ENCODE data around the gene USP46.

The USP46 gene

GRCh38 chr4:52648836-52649235 lies 10.3 kb downstream of the USP46 start:
- no peak for TF ChIP-seq GABPA (IDR thresholded peaks at IDR 0.05; ENCODE audit: low read depth)
- no peak for TF ChIP-seq POLR2AphosphoS5 (IDR thresholded peaks at IDR 0.05; ENCODE audit: low read depth)
- no peak for TF ChIP-seq CTCF (IDR thresholded peaks at IDR 0.05; ENCODE audit: insufficient read depth, low read length)
- no peak for TF ChIP-seq REST (IDR thresholded peaks at IDR 0.05; ENCODE audit: insufficient replicate concordance, low read depth)
- TF ChIP-seq SPI1 (IDR thresholded peaks at IDR 0.05; ENCODE audit: borderline replicate concordance, low read depth), result no peak
- Histone ChIP-seq H3K27me3 (ENCODE audit: insufficient read depth, poor library complexity, severe bottlenecking) (no peaks in the 10 kb centered on the region), H3K27ac (replicated peaks) (no peak overlapping the region), H3K4me3 (replicated peaks; ENCODE audit: insufficient read depth, low read length) (no peak overlapping the region)
- DNase-seq (ENCODE audit: low read depth in 1 of 2, low spot score in 1 of 2), result no peak

- Histone ChIP-seq H3K27me3 (ENCODE audit: insufficient read depth, poor library complexity, severe bottlenecking) (no peaks in the 10 kb centered on the region), H3K27ac (replicated peaks) (no peak overlapping the region), H3K4me3 (replicated peaks; ENCODE audit: insufficient read depth, low read length) (no peak overlapping the region)
- TF ChIP-seq POLR2AphosphoS5 (IDR thresholded peaks at IDR 0.05; ENCODE audit: low read depth) (no peak), REST (IDR thresholded peaks at IDR 0.05; ENCODE audit: insufficient replicate concordance, low read depth) (no peak), SPI1 (IDR thresholded peaks at IDR 0.05; ENCODE audit: borderline replicate concordance, low read depth) (no peak), CTCF (IDR thresholded peaks at IDR 0.05; ENCODE audit: insufficient read depth, low read length) (no peak), GABPA (IDR thresholded peaks at IDR 0.05; ENCODE audit: low read depth) (no peak)
- DNase-seq (ENCODE audit: low read depth in 1 of 2, low spot score in 1 of 2), result no peak
These were observed 12.4 kb downstream of the USP46 start for GRCh38 chr4:52646741-52647140.

GRCh38 chr4:52646096-52646495 lies 13.0 kb downstream of the USP46 start:
- no peak for TF ChIP-seq POLR2AphosphoS5 (IDR thresholded peaks at IDR 0.05; ENCODE audit: low read depth)
- no peak for TF ChIP-seq REST (IDR thresholded peaks at IDR 0.05; ENCODE audit: insufficient replicate concordance, low read depth)
- TF ChIP-seq SPI1 (IDR thresholded peaks at IDR 0.05; ENCODE audit: borderline replicate concordance, low read depth), result no peak
- no peak for TF ChIP-seq GABPA (IDR thresholded peaks at IDR 0.05; ENCODE audit: low read depth)
- TF ChIP-seq CTCF (IDR thresholded peaks at IDR 0.05; ENCODE audit: insufficient read depth, low read length), result no peak
- Histone ChIP-seq H3K27ac (replicated peaks) (no peak overlapping the region), H3K4me3 (replicated peaks; ENCODE audit: insufficient read depth, low read length) (no peak overlapping the region), H3K27me3 (ENCODE audit: insufficient read depth, poor library complexity, severe bottlenecking) (no peaks in the 10 kb centered on the region)
- no peak for DNase-seq (ENCODE audit: low read depth in 1 of 2, low spot score in 1 of 2)

Measured in HL-60 (cell line).